Upper lobe of left lung (tissue), 4 donors: ENCODE results near the gene AASDH.

Source experiments
- CTCF ChIP-seq, 6 experiments: fragments of 450-650 bp in 4 of 6; fragments of 200-600 bp in 2 of 6; sonication (generic) in 2 of 6; IDR thresholded peaks; one replicate each; pipeline ENCODE4 v1.5.1; 2016 to 2019; ENCODE audit warnings: antibody characterized with exemption in 6 of 6
- EP300 ChIP-seq, 4 donors: sonication (generic); formaldehyde crosslinking; IDR thresholded peaks; one replicate each; pipeline ENCODE4 v1.5.1; 2017; ENCODE audit warnings: antibody characterized with exemption in 4 of 4, control low read depth in 2 of 4
- POLR2A ChIP-seq, 4 donors: fragments of 450-650 bp; IDR thresholded peaks; one replicate each; pipeline ENCODE4 v1.5.1; 2016 to 2017; ENCODE audit warnings: antibody characterized with exemption in 4 of 4, mild to moderate bottlenecking in 2 of 4
- POLR2AphosphoS5 ChIP-seq, 2 donors: sonication (generic); formaldehyde crosslinking; IDR thresholded peaks; one replicate each; pipeline ENCODE4 v1.5.1; 2017; ENCODE audit warnings: antibody characterized with exemption in 2 of 2

- no peak for TF ChIP-seq CTCF (IDR thresholded peaks at IDR 0.05)
- TF ChIP-seq POLR2A (IDR thresholded peaks at IDR 0.05): no peak
- no peak for TF ChIP-seq POLR2AphosphoS5 (IDR thresholded peaks at IDR 0.05)
- no peak for TF ChIP-seq EP300 (IDR thresholded peaks at IDR 0.05)
Measured at GRCh38 chr4:56314207-56314915, 72.9 kb downstream of the AASDH start.
